Cardiac muscle cell (in vitro differentiated cells and primary cell): ENCODE results near the gene IDE. TPM values are rescaled to one million over a fixed set of nuclear protein-coding genes. Genes with fewer than 3 reads are reported as not detected.

ENCODE experiments used
- DNase-seq, 2 donors: peaks; one replicate each; pipeline versions ENCODE4 v3.0.0 to v3.0.0-alpha.2; 2010 to 2017; ENCODE audit warnings: low read depth in 1 of 2, low spot score in 1 of 2
- H3K27ac ChIP-seq: fragments of 200-600 bp; sonication (generic); 2 replicates; pipeline ENCODE4 v1.5.1; 2016
- H3K27me3 ChIP-seq: fragments of 200-600 bp; sonication (generic); 2 replicates; pipeline ENCODE4 v1.6.0; 2016; ENCODE audit warnings: control low read depth
- H3K36me3 ChIP-seq: fragments of 200-600 bp; sonication (generic); 2 replicates; pipeline ENCODE4 v1.5.1; 2016; ENCODE audit warnings: control low read depth
- H3K4me1 ChIP-seq: fragments of 200-600 bp; sonication (generic); 2 replicates; pipeline ENCODE4 v1.8.1; 2017; ENCODE audit warnings: low read depth, mild to moderate bottlenecking, mixed run types
- H3K4me3 ChIP-seq: fragments of 200-600 bp; sonication (generic); 2 replicates; pipeline ENCODE4 v1.5.1; 2016; ENCODE audit warnings: mild to moderate bottlenecking
- H3K9me3 ChIP-seq: fragments of 200-600 bp; sonication (generic); 2 replicates; pipeline ENCODE4 v1.5.1; 2017; ENCODE audit warnings: low read depth, mild to moderate bottlenecking, control low read depth
- CTCF ChIP-seq: IDR thresholded peaks from 2 replicates; pipeline ENCODE4 v1.5.1; 2012; ENCODE audit warnings: low read depth, mild to moderate bottlenecking, low read length
- polyA plus RNA-seq: library from polyadenylated mRNA; unstranded; fragments of >200 nt; fragmentation: Nextera tagmentation; extraction: Ambion mirVana; gene quantifications from 2 replicates; pipeline ENCODE4 v1.2.1, GENCODE V29; 2016
- total RNA-seq: library from RNA; depleted of rRNA; stranded (reverse); fragments of >200 nt; gene quantifications from 2 replicates; pipeline ENCODE4 v1.2.3, GENCODE V29; 2016

The IDE gene
- total RNA-seq: 20.4 and 30.0 TPM in 2 replicates
- polyA plus RNA-seq: 23.2 and 36.5 TPM in 2 replicates

- Histone ChIP-seq H3K36me3 (peaks cover 4% of the 10 kb centered on the region), H3K4me1 (peaks cover 18% of the 10 kb centered on the region), H3K4me3 (peak within 1 kb of the TSS; percentile 65), H3K9me3 (no peaks in the 10 kb centered on the region), H3K27me3 (no peaks in the 10 kb centered on the region), H3K27ac (peak within 1 kb of the TSS; percentile 93)
- peak; percentile 91 to 92 for DNase-seq
- TF ChIP-seq CTCF: peak; percentile 84
These were observed at the start of gene IDE for GRCh38 chr10:92573798-92574547. IDE (minus strand) TSS chr10:92574093; CDS start chr10:92574019, 74 bp downstream.

- Histone ChIP-seq H3K4me3 (no peak overlapping the region), H3K27me3 (no peaks in the 10 kb centered on the region), H3K36me3 (peaks cover 20% of the 10 kb centered on the region), H3K27ac (no peak overlapping the region), H3K4me1 (no peaks in the 10 kb centered on the region), H3K9me3 (no peaks in the 10 kb centered on the region)
- TF ChIP-seq CTCF: no peak
- no peak for DNase-seq
These were observed 45.5 kb upstream of the IDE start for GRCh38 chr10:92619368-92619767.

GRCh38 chr10:92615515-92615914 lies 41.6 kb upstream of the IDE start:
- peaks cover 22% of the 10 kb centered on the region for H3K36me3 ChIP-seq
- H3K4me3 ChIP-seq: no peak overlapping the region
- no peaks in the 10 kb centered on the region for H3K4me1 ChIP-seq
- TF ChIP-seq CTCF: no peak
- H3K9me3 ChIP-seq: no peaks in the 10 kb centered on the region
- no peak overlapping the region for H3K27ac ChIP-seq
- no peaks in the 10 kb centered on the region for H3K27me3 ChIP-seq
- DNase-seq: no peak

- Histone ChIP-seq H3K4me3 (no peak overlapping the region), H3K27ac (no peak overlapping the region), H3K36me3 (peaks cover 9% of the 10 kb centered on the region), H3K27me3 (no peaks in the 10 kb centered on the region), H3K9me3 (no peaks in the 10 kb centered on the region), H3K4me1 (no peaks in the 10 kb centered on the region)
- no peak for DNase-seq
- TF ChIP-seq CTCF: no peak
These were observed 30.9 kb upstream of the IDE start for GRCh38 chr10:92604841-92605240.

GRCh38 chr10:92598321-92598720 lies 24.4 kb upstream of the IDE start:
- H3K36me3 ChIP-seq: no peaks in the 10 kb centered on the region
- H3K9me3 ChIP-seq: no peaks in the 10 kb centered on the region
- no peak overlapping the region for H3K4me3 ChIP-seq
- no peaks in the 10 kb centered on the region for H3K27me3 ChIP-seq
- no peak for TF ChIP-seq CTCF
- DNase-seq: peak in 1 of 2 donors; percentile 46
- H3K27ac ChIP-seq: no peak overlapping the region
- peaks cover 9% of the 10 kb centered on the region for H3K4me1 ChIP-seq
